Mesendoderm (in vitro differentiated cells): Measurements from ENCODE around the gene EDEM3.
A peak's percentile ranks its signal among the peaks of the same experiment; 100 is the strongest.

Experiments used
- DNase-seq: peaks from one replicate; pipeline ENCODE4 v3.0.0; 2013
- H2AK5ac ChIP-seq: 2 replicates; pipeline ENCODE4 v1.6.1; 2013; ENCODE audit warnings: low read length, inconsistent platforms
- H2BK120ac ChIP-seq: 2 replicates; pipeline ENCODE4 v1.6.1; 2013; ENCODE audit warnings: low read depth, mild to moderate bottlenecking, low read length, moderate library complexity, mixed read lengths
- H2BK15ac ChIP-seq: replicated peaks from 2 replicates; pipeline ENCODE4 v1.6.1; 2013; ENCODE audit warnings: low read depth, mild to moderate bottlenecking, moderate library complexity
- H2BK5ac ChIP-seq: 2 replicates; pipeline ENCODE4 v1.6.1; 2013; ENCODE audit warnings: low read length, inconsistent platforms
- H3K18ac ChIP-seq: 2 replicates; pipeline ENCODE4 v1.6.1; 2013; ENCODE audit warnings: mild to moderate bottlenecking, low read length, mixed read lengths
- H3K23ac ChIP-seq: one replicate; pipeline ENCODE4 v1.6.1; 2013; ENCODE audit warnings: low read length
- H3K27ac ChIP-seq: 2 replicates; pipeline ENCODE4 v1.5.1; 2013; ENCODE audit warnings: low read depth, mild to moderate bottlenecking, inconsistent platforms, low read length, moderate library complexity
- H3K27me3 ChIP-seq: 2 replicates; pipeline ENCODE4 v1.6.1; 2013; ENCODE audit warnings: low read length, control low read depth, mild to moderate bottlenecking, inconsistent platforms; ENCODE audit not compliant: insufficient read depth, poor library complexity
- H3K36me3 ChIP-seq: 2 replicates; pipeline ENCODE4 v1.6.1; 2013; ENCODE audit warnings: low read length, inconsistent platforms; ENCODE audit not compliant: control insufficient read depth, insufficient read depth
- H3K4ac ChIP-seq: one replicate; pipeline ENCODE4 v1.6.1; 2013; ENCODE audit warnings: low read depth, mild to moderate bottlenecking, low read length, moderate library complexity
- H3K4me1 ChIP-seq: 2 replicates; pipeline ENCODE4 v1.6.1; 2013; ENCODE audit warnings: low read depth, low read length, inconsistent platforms; ENCODE audit not compliant: control insufficient read depth
- H3K4me2 ChIP-seq: 2 replicates; pipeline ENCODE4 v1.6.1; 2013; ENCODE audit warnings: low read length
- H3K4me3 ChIP-seq: 2 replicates; pipeline ENCODE4 v1.5.1; 2013; ENCODE audit warnings: mild to moderate bottlenecking, low read length
- H3K56ac ChIP-seq: one replicate; pipeline ENCODE4 v1.6.1; 2013; ENCODE audit warnings: low read length
- H3K79me1 ChIP-seq: 2 replicates; pipeline ENCODE4 v1.6.1; 2013; ENCODE audit warnings: low read length, inconsistent platforms
- H3K79me2 ChIP-seq: 2 replicates; pipeline ENCODE4 v1.6.1; 2013; ENCODE audit warnings: mild to moderate bottlenecking, low read length; ENCODE audit not compliant: control insufficient read depth, insufficient read depth
- H3K9ac ChIP-seq: 2 replicates; pipeline ENCODE4 v1.6.1; 2013; ENCODE audit warnings: low read length, inconsistent platforms
- H4K5ac ChIP-seq: one replicate; pipeline ENCODE4 v1.6.1; 2013; ENCODE audit warnings: low read length
- H4K8ac ChIP-seq: one replicate; pipeline ENCODE4 v1.6.1; 2013; ENCODE audit warnings: low read depth, mild to moderate bottlenecking, control low read depth, low read length, moderate library complexity
- WGBS: extraction: QIAGEN DNeasy Blood & Tissue Kit; methylation state at CpG from one replicate; pipeline ENCODE4 v1.1.7; 2013; ENCODE audit warnings: low lambda C conversion rate, missing lambda C conversion rate; ENCODE audit not compliant: insufficient coverage; ENCODE audit errors: extremely low coverage; 5-methylcytosine and 5-hydroxymethylcytosine counted together

Gene EDEM3

DNA sequence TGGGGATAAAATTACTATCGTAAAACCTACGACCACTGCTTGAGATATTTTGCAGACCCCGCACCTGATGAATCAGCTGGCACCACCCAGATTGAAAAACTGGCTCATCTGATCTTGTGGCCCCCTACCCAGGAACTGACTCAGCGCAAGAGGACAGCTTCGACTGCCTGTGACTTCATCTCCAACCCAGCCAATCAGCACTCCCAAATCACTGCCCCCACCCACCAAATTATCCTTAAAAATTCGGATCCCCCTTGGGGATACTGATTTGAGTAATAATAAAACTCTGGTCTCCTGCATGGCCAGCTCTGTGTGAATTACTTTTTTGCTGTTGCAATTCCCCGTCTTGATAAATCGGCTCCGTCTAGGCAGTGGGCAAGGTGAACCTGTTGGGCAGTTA is 81.4 kb downstream of the EDEM3 start:
- Histone ChIP-seq H3K4me1 (peaks cover 3% of the 10 kb centered on the region), H3K36me3 (no peaks in the 10 kb centered on the region), H2AK5ac (no peak overlapping the region), H3K18ac (no peak overlapping the region), H3K79me2 (no peaks in the 10 kb centered on the region), H3K23ac (no peak overlapping the region), H3K27me3 (no peaks in the 10 kb centered on the region), H3K56ac (no peak overlapping the region), H4K8ac (no peak overlapping the region), H2BK15ac (no peak overlapping the region), H3K4ac (no peak overlapping the region), H3K4me3 (no peak overlapping the region), H4K5ac (no peak overlapping the region), H3K27ac (no peak overlapping the region), H2BK120ac (no peak overlapping the region), H2BK5ac (no peak overlapping the region), H3K79me1 (no peaks in the 10 kb centered on the region), H3K9ac (no peak overlapping the region), H3K4me2 (no peak overlapping the region)
- DNase-seq, result no peak
- no CpG with 5 or more reads among the region's 9 CpGs for WGBS

DNA sequence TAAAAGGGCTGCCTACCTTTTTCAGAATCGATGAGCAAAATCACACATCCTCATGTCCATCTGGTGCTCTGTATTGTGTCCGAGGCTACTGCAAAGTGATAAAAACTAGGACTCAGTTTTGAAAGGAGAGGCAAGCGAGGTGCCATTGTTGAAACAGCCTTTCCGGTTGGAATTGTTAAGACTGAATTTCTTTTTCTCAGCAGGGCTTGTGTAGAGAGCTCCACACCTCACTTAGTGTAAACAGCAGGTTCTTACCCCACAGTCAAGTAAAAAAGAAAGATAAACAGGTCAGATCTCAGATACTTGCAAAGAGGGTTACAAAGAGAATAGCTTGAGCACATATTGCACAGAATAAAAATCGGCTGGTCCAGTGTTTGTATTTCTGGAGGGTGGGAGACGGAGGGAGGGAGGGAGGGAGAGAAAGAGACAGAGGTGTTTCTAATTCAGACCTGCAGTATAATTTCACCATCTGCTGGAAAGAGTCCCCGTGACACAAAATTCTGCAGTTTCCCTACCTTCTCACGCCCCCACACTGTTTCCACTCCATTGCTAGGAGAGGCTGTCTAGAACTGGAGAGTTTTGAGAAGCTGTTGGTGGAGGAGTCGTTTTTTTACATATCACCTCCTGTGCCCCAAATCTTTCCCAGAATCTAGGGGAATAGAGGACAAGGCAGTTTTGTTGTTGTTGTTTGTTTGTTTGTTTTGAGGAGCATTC is 82.5 kb downstream of the EDEM3 start:
- Histone ChIP-seq H2AK5ac (no peak overlapping the region), H3K4ac (peak overlapping the region; percentile 81), H3K27ac (no peak overlapping the region), H3K56ac (no peak overlapping the region), H4K5ac (no peak overlapping the region), H2BK5ac (no peak overlapping the region), H3K4me1 (peaks cover 3% of the 10 kb centered on the region), H3K9ac (no peak overlapping the region), H2BK120ac (no peak overlapping the region), H4K8ac (no peak overlapping the region), H3K79me2 (no peaks in the 10 kb centered on the region), H3K36me3 (no peaks in the 10 kb centered on the region), H2BK15ac (peak overlapping the region; percentile 74), H3K18ac (peak overlapping the region; percentile 90), H3K4me2 (no peak overlapping the region), H3K79me1 (no peaks in the 10 kb centered on the region), H3K4me3 (no peak overlapping the region), H3K23ac (no peak overlapping the region), H3K27me3 (no peaks in the 10 kb centered on the region)
- no CpG with 5 or more reads among the region's 9 CpGs for WGBS
- DNase-seq, result no peak

GRCh38 chr1:184669391-184669790 is 85.3 kb downstream of the EDEM3 start:
- Histone ChIP-seq H3K18ac (peak overlapping the region; percentile 39), H3K36me3 (no peaks in the 10 kb centered on the region), H3K27me3 (no peaks in the 10 kb centered on the region), H3K23ac (no peak overlapping the region), H3K79me2 (no peaks in the 10 kb centered on the region), H2AK5ac (no peak overlapping the region), H2BK120ac (no peak overlapping the region), H3K4ac (no peak overlapping the region), H3K4me1 (peaks cover 3% of the 10 kb centered on the region), H4K5ac (no peak overlapping the region), H3K79me1 (no peaks in the 10 kb centered on the region), H2BK15ac (no peak overlapping the region), H3K4me3 (no peak overlapping the region), H4K8ac (no peak overlapping the region), H3K4me2 (no peak overlapping the region), H3K27ac (no peak overlapping the region), H3K9ac (no peak overlapping the region), H3K56ac (no peak overlapping the region), H2BK5ac (no peak overlapping the region)
- no peak for DNase-seq
- WGBS, result no CpG with 5 or more reads among the region's 1 CpG

GRCh38 chr1:184665360-184665759 is 89.3 kb downstream of the EDEM3 start:
- no peaks in the 10 kb centered on the region for H3K27me3 ChIP-seq
- H2BK15ac ChIP-seq, result no peak overlapping the region
- H3K79me1 ChIP-seq, result no peaks in the 10 kb centered on the region
- no peaks in the 10 kb centered on the region for H3K36me3 ChIP-seq
- no peak overlapping the region for H2BK5ac ChIP-seq
- H3K4ac ChIP-seq, result no peak overlapping the region
- no peak for DNase-seq
- H2BK120ac ChIP-seq, result no peak overlapping the region
- H2AK5ac ChIP-seq, result no peak overlapping the region
- no peak overlapping the region for H4K8ac ChIP-seq
- no peak overlapping the region for H3K9ac ChIP-seq
- H3K27ac ChIP-seq, result no peak overlapping the region
- H3K4me1 ChIP-seq, result peaks cover 10% of the 10 kb centered on the region
- no CpG with 5 or more reads among the region's 6 CpGs for WGBS
- H3K18ac ChIP-seq, result no peak overlapping the region
- H3K79me2 ChIP-seq, result no peaks in the 10 kb centered on the region
- no peak overlapping the region for H3K4me2 ChIP-seq
- H4K5ac ChIP-seq, result no peak overlapping the region
- H3K56ac ChIP-seq, result no peak overlapping the region
- no peak overlapping the region for H3K23ac ChIP-seq
- H3K4me3 ChIP-seq, result no peak overlapping the region

- no CpG with 5 or more reads among the region's 15 CpGs for WGBS
- no peaks in the 10 kb centered on the region for H3K36me3 ChIP-seq
- H3K9ac ChIP-seq, result no peak overlapping the region
- H3K18ac ChIP-seq, result no peak overlapping the region
- peak overlapping the region; percentile 77 for H3K56ac ChIP-seq
- H3K79me1 ChIP-seq, result no peaks in the 10 kb centered on the region
- H2AK5ac ChIP-seq, result no peak overlapping the region
- H3K4me1 ChIP-seq, result peaks cover 10% of the 10 kb centered on the region
- no peaks in the 10 kb centered on the region for H3K79me2 ChIP-seq
- H3K27me3 ChIP-seq, result no peaks in the 10 kb centered on the region
- H4K5ac ChIP-seq, result no peak overlapping the region
- no peak overlapping the region for H4K8ac ChIP-seq
- H3K27ac ChIP-seq, result no peak overlapping the region
- no peak overlapping the region for H3K4me2 ChIP-seq
- H2BK120ac ChIP-seq, result no peak overlapping the region
- no peak overlapping the region for H3K4ac ChIP-seq
- no peak overlapping the region for H3K23ac ChIP-seq
- H3K4me3 ChIP-seq, result no peak overlapping the region
- H2BK5ac ChIP-seq, result no peak overlapping the region
- no peak for DNase-seq
- H2BK15ac ChIP-seq, result no peak overlapping the region
Measured at GRCh38 chr1:184664661-184665060, 90.0 kb downstream of the EDEM3 start.
